Activated CD4-positive, alpha-beta T cell treated with anti-CD3 and anti-CD28 coated beads for 4 hours (primary cell): Measurements from ENCODE around the gene NCBP3.

Experiments
- DNase-seq, 2 donors: peaks; one replicate each; pipeline ENCODE4 v3.0.0-alpha.2; 2020

The NCBP3 gene

DNA sequence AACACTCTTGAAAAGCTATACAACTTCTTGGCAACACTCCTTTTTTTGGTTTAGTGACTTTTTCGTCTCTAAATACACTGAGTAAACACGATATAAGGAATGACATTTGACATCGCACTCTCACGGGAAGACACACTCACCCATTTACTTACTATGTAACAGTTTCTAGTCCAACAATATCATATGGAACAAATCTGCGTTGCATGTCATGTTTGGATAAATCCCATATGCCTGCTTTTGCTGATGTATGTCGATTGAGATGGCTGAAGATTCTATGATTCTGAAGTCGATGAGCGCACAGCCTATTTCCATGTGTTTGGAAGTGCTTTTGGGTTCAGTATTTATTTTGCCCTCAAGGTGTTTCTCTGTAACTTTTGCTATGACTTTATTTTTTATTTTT is 63.3 kb downstream of the NCBP3 start:
- no peak for DNase-seq

DNA sequence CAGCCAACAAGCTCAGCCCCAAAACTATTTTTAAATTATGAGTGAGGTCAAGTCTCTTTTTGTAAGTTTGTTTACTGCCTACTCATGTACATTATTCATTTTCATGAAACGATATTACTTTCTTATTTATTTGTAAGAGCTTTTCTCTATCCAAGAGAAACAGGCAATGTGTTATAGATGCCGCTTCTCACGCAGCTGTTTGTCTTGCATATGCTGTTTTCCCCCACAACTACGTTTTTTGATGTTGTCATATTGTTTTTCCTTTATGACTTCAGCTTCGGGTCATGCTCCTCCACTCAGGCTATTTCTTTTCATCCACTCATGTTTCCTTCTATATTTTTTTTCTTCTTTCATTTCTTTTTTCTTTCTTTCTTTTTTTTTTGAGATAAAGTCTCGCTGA is 65.1 kb downstream of the NCBP3 start:
- DNase-seq = no peak

DNA sequence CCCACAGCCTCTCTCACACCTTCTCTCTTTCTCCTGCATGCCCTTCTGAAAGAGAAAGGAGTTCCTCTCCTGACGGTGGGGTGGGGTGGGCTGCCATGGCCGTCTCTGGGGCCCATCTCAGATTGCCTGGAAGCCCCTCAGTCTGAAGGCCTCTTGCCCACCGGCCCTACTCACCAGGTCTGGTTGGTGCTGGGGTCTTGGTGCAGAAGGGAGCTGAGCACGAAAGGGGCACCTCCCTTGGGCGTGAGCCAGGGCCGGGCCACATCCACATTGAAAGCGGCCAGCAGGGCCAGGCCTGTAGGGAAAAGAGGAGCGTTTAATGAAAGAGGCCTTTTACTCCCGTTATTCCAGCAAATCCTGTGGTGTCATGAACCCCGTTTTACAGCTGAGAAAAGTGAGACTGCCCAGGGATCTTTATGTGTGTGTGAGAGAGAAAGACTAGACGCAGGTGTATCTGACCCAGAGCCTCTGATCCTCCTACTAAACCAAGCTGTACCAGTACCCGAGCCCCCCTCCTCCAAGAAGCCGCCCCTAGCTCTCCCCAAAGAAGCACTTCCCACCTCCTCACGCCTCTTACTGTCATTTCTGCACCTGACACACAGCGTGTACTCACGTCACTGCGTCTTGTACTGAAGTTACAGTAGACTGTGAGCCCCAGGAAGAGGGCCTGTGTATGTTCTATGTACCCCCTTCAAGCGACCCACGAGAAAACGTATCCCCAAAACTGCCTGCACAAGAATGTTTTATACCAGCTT is 68.5 kb downstream of the NCBP3 start:
- DNase-seq = no peak

DNA sequence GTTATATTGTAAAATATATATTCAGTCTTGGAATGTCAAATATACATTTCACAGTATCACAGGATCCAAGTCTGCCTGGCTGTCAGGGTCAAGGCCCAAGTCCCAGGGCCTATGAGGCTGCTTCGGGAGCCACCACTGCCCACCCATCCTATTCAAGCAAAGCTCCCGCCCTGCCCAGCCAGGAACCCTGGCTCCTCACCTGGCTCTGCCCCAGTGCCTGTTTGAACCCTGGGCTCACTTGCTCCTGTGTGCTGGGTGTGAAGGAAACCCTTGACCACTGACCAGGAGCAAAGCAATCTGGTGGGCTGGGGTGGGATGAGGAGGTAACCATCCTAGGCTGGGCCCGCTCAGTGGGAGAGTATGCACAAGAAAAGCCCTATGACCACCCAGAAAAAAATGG is 72.1 kb downstream of the NCBP3 start:
- no peak for DNase-seq

DNA sequence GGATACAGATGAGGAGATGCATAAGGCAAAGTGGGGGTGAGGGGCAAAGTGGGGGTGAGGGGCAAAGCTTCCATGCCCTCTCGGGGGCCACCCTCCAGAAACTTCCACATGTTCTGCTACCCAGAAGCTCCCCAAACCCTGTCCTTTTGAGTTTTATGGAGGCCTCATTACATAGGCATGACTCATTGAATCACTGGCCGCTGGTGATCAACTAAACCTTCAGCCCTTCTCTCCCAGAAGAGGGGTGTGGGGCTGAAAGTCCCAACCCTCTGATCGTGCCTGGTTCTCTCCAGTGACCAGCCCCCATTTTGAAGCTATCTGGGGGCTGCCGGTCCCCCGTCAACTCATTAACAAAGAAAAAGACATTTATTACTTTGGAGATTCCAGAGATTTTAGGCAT is 72.5 kb downstream of the NCBP3 start:
- DNase-seq = no peak

DNA sequence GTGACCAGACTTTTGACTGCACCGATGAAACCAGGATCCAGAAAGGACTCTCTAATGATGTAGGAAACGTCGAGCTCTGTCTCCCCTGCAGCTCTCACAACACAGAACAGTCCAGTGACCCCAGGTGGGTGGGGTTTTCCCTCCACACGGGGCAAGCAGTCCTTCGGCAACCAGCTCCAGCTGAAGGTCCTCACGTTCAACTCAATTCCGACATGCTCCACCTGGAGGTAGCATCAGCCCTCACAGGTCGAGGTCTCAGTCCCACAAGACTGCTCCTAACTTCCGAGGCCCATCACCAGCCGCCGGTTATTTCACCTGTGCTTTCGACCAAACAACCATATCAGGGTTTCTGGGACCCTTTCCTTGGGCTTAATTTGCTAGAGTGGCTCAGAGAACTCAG is 73.3 kb downstream of the NCBP3 start:
- no peak for DNase-seq

DNA sequence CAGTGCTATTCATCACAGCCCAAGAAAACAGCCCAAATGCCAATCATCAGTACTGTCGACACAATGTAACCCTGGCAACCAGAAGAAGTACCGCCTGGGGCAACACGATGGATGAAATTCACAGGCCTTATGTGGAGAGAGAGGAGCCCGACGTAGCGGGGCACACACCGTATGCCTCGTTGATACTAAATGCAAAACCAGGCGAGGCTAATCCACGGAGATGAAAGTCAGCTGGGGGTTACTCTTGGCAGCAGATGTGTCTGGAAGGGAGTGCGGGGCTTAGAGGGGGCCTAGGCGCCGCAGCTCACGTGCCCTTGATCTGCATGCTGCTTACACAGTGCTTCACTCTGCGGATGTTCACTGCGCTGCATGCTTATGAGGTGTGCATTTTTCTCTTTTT is 74.9 kb downstream of the NCBP3 start:
- DNase-seq = no peak

DNA sequence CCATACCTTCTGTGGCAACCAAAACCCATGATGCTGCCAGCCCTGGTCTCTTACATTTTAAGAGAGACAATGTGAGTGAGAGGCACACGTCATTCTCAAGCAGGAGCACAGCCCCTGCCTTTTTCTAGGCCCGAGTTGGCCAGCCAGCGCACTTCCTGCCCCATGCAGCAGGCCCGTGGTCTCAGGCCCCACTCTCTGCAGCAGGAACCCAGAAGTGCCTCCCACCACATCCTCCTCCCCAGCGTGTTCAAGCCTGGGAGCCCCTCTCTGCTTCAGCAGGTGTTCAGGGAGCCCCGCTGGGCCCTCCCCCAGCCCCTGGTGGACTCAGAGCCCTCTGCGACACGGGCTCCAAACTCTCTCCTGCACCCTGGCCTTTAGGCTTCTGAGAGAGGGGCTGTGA is 75.6 kb downstream of the NCBP3 start:
- DNase-seq = no peak

DNA sequence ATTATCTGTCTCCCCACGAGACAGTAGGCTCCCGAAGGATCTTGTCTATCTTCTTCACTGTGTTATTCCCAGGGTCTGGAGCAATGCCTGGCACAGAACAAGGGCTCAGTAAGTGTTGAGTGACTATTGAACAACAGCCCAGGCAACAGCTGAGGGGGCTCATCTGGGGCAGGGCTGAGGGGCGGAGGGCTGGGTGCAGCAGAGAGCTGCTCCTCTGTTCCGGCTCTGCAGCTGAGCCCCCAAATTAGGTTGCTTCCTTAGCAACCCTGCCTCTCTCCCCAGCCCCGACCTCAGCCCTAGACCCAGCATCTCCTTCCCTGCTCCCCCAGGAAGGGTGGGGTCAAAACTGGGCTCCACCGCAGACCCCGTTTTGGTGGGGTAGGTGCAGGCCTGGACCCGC is 77.3 kb downstream of the NCBP3 start:
- DNase-seq = no peak

DNA sequence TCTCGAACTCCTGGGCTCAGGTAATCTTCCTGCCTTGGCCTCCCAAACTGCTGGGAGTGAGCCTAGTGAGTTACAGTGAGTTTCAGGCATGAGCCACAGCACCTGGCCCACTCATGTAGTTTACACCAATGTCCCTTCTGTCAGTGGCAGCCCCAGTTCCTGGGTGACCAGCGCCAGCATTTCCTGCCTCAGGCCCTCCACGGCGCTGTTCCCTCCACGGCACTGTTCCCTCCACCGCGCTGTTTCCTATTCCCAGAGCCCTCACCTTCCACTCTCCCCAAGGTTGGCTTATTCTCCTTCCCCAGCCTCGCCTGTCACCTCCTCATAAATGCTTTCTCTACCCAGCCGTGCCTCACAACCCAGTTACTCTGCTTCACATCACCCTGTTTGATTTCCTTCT is 77.7 kb downstream of the NCBP3 start:
- DNase-seq = no peak

DNA sequence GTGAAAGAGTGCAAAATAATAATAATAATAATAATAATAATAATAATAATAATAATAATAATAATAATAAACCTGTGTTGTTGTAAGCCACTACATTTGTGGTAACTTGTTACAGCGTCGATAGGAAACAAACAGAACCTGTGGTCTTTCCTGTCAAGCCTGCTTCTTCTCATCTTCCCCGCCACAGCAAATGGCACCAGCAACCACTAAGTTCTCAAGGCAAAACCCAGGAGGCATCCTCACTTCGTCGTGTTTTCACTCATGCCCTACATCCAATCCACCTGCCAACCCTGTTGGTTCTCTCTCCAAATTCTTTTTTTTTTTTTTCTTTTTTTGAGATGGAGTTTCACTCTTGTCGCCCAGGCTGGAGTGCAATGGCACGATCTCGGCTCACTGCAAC is 79.3 kb downstream of the NCBP3 start:
- no peak for DNase-seq

DNA sequence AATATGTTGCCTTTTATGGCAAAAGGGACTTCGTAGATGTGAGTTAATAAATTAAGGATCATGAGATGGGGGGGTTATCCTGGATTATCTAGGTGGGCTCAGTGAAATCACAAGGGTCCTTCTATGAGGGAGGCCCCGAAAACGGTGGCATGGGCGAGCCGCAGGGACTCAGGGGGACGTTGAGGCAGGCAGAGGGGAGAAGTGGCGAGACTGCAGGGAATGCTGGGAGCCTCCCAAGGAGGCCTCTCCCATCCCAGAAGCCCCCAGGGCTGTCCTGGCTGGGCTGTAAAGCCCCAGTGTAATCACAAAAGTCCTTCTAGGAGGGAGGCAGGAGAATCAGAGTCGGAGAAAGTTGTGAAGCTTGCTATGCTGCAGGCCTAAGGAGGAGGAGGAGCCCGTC is 80.1 kb downstream of the NCBP3 start:
- DNase-seq = no peak

DNA sequence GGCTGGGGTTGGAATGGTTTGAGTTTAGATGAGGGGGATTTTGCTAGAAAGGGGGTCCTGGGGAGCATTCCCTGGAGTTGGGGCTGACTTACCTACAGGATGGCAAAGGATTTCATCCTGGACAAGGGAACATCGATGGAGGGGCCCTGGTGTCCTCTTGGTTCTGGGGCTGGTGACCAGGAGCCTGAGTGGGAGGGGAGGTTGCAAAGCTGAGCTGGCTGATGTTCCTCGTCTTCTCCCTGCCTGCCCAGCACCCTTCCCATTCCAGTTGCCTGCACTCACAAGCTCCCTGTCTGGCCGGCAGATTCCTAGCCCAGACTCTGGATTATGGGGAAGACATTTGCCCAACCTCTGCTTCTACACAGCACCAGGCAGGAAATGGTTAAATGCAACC is 82.3 kb downstream of the NCBP3 start:
- no peak for DNase-seq

DNA sequence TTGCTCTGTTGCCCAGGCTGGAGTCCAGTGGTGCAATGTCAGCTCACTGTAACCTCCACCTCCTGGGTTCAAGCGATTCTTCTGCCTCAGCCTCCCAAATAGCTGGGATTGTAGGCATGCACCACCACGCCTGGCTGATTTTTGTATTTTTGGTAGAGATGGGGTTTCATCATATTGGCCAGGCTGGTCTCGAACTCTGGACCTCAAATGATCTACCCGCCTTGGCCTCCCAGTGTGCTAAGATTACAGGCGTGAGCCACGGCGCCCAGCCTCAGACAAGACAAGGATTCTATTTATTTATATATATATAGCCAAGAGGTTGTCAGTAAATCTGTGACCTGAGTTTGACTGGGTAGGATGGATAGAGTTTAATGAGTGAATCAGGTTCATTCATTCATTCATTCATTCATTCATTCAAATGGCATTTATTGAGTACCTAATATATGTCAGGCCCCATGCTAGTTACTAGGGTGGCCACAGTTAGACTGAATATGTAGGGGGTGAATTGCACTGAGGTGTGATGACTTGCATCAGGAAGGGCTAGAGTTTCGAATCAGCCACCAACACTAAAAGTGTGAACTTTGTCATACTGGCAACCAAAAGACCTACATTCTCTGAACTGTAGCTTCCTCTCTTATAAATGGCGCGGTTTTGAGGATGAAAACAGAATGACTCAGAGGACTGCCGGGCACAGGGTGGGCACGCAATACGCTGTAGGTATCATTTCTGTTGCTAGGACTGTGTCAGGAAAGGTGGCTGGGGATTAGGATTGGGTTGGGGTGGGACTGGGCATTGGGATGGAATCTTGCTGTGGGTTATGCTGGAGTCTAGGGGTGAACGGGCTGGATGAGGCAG is 82.9 kb downstream of the NCBP3 start:
- DNase-seq = no peak

DNA sequence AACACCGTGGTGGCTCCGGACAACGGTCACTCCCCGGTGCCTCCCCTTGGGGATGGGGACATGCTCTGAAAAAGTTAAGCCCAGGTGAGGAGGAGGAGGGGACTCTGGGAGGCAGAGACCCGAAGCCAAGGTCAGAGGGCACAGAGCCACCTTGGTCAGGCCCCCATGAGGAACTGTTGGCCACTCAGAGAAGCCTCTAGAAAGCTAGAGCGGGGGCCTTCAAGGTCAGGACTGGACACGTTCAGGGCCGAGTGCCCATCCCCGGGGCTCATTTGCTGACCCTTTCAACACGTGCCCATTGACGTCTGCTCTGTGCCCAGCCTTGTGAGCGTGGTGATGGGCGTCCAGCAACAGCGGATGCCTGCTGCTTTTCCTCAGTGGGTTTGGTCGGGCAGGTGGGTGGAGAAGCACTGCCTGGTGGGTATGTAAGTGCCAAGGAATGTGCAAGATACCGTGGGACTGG is 84.1 kb downstream of the NCBP3 start:
- DNase-seq = no peak

DNA sequence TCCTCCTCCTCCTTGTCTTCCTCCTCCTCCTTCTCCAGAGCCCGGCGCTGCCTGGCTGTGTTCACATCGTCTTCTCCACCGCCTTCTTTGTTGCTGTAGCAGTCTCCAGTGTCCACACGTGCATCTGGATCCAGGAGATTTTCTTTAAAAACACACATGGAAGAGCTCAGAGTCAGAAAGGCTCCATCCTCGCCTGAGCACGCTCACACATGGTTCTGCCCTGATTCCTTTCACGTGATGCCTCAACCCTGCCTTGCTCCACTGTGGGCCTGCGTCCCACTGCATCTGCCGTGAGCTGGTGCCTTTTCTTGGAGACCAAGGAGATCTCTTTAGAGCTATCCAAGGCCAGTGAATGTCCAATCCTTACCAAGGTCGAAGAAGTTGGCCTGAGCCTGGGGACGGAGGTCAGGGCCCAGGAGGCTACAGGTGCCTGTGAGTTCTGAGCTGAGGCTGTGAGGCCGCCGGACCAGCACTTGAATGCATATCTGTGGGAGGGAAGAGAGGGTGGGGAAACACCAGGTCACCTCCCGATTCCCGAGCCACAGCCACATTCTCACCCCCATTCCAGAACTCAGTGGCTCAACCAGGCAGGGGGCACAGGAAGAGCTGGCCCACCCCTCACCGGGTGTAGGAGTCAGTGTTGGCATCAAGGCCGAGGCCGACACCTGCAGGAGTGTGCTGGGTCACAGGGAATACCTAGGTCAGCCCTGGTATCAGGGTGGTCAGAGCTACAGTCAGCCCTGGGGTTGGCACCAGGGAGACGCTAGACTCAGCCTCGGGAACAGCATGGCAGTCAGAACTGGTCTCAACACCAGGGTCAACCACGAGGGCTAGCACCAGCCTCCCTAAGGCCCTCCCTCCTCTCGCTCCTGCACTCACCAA is 84.8 kb downstream of the NCBP3 start:
- DNase-seq = no peak

DNA sequence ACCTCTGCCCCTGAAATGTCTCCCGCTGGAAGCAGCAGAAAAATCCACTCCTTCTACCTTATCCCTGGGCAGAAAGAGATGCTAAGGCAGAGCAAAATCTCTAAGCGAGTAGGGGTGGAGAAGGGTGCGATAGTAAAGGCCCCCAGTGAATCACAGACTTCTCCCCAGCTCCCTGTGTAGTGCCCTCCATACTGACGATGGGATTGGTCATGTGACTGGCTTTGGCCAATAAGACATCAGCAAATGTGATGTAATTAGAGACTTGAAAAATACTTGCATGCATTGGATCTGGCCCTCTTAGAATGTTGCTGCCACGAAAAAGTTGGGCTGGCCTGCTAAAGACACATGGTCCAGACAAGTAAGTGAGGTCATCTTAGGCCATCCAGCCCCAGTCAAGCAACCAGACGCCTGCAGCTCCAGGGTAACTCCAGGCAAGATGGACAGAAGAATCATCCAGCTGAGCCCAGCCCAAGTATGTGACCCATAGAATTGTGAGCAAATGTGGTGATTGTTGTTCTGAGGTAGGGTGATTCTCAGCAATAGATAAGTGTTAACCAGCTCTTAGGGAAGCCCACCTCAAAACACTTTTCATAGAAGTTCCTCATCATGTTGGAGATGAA is 86.3 kb downstream of the NCBP3 start:
- no peak for DNase-seq

DNA sequence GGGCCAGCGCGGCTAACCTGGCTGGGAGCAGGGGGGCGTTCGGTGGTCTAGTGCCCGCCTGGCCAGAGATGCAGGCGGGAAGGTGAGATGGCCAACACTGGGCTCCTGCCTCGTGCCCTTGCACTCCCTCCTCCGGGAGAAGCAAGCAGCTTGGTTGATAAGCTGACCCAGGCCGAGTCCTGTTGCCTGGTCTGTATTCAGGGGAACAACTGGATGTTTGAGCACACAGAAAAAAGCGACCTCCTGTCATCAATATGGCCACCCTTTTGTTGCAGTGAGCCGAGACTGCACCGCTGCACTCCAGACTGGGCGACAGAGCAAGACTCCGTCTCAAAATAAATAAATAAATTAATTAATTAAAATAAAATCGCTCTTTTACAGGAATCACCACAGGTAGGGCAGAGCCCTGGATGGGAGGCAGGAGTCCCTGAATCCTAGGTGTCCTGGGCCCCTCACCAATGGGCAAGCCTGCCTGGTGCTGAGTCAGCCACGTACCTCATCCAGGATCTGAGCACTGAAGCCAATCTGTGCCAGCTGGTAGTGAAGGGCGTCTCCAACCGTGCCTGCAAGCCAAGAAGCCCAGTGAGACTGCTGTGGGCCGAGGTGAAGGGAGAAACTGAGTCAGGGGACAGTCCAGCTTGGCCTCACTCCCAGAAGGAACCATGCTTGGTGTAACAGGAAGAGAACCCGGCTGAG is 90.6 kb downstream of the NCBP3 start:
- no peak for DNase-seq

DNA sequence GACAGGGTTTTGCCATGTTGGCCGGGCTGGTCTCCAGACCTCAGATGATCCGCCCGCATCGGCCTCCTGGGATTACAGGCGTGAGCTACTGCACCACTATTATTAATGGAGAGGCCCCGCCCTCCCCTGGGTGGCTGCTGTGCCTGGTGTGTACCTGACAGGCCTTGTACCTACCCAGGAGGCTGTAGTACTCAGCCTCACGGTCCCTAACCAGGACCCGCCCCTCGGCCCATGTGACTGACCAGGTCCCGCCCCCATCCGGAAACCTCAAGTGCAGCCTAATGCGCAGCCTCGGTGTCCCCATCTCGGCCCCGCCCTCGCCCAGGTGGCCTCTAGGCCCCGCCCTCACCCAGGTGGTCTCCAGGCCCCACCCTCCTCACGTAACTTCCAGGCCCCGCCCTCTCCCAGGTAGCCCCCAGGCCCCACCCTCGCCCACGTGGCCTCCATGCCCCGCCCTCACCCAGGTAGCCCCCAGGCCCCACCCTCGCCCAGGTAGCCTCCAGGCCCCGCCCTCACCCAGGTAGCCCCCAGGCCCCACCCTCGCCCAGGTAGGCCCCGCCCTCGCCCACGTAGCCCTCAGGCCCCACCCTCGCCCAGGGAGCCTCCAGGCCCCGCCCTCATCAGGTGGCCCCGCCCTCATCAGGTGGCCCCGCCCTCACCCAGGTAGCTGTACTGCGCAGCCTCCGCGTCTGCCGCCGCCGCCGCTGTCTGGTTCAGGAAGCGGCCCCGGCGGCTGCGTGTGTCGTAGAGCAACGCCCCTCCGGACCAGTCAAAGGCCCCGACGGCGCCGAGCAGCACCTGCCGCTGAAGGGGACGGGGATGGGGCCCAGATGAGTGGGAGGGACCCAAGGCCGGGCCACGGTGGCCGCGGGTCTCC is 91.3 kb downstream of the NCBP3 start:
- peak; percentile 62 to 74 for DNase-seq

DNA sequence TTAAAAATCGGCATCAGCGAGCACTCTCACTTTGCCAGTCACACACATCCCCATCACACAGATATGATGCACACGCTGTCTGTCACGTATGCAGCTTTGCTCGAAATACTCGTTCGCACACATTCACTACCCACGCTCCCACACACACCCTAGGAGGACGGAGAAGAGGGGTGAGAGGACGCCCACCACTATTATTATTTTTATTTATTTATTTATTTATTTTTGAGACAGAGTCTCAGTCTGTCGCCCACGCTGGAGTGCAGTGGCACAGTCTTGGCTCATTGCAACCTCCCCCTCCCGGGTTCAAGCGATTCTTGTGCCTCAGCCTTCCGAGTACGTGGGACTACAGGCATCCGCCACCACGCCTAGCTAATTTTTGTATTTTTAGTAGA is 92.0 kb downstream of the NCBP3 start:
- no peak for DNase-seq

DNA sequence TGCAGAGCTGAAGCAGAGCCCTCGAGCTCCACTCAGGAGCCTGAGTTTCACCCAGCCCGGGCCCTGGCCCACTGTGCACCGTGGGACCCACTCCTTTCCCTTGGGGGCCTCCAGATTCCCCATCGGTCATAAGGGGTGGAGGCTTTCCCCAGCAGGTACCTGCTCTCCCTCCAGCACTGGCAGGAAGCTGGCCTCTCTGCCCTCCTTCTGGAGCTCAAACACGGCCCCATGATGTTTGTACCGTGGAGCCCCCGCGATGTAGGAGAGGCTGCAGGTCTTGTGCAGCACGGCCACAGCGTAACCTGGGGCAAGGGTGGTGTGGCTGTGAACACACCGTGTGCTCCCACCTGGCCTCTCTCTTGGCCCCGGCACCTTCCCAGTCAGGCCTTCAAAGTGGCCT is 92.4 kb downstream of the NCBP3 start:
- DNase-seq = no peak
